Naive thymus-derived CD8-positive, alpha-beta T cell (primary cell): ENCODE results near the gene SCGB1C1. TPM values are rescaled to one million over a fixed set of nuclear protein-coding genes. Genes with fewer than 3 reads are reported as not detected.
A peak's percentile ranks its signal among the peaks of the same experiment; 100 is the strongest.
"Not testable (repeated sequence)": the region's sequence is repeated elsewhere in the genome, so short reads cannot be mapped to it uniquely, and the experiment has no call there.

Source experiments
- ATAC-seq, 2 donors: fragments of 150-1000 bp; cut with Tn5 transposase in 1 of 2; sonication (Bioruptor Pico), chemical (Tn5 transposase) in 1 of 2; 1 replicate in 1 of 2; 2 replicates in 1 of 2; pipeline ENCODE4 v1.10.0; 2021; ENCODE audit warnings: mild to moderate bottlenecking in 2 of 2, moderate library complexity in 2 of 2
- POLR2A ChIA-PET: fragments of 350-600 bp; sonication (Branson Sonifier 250); formaldehyde crosslinking; loops from one replicate; lab custom pipeline; 2021; ENCODE audit warnings: antibody characterized with exemption; lab: Charles Lee
- DNase-seq, 10 donors: peaks; one replicate each; pipeline versions ENCODE4 v3.0.0 to v3.0.0-alpha.2; 2020 to 2022
- H3K27ac Mint-ChIP-seq, 10 donors: one replicate each; pipeline ENCODE4 v1.8.0; 2020 to 2022; ENCODE audit warnings: mild to moderate bottlenecking in 10 of 10, mixed read lengths in 10 of 10, moderate library complexity in 4 of 10, inconsistent platforms in 1 of 10
- H3K27me3 Mint-ChIP-seq, 5 donors: one replicate each; pipeline ENCODE4 v1.8.0; 2021 to 2022; ENCODE audit warnings: mixed read lengths in 5 of 5
- H3K36me3 Mint-ChIP-seq, 3 donors: one replicate each; pipeline ENCODE4 v1.8.0; 2020 to 2022; ENCODE audit warnings: mixed read lengths in 3 of 3, mild to moderate bottlenecking in 2 of 3, inconsistent platforms in 1 of 3
- H3K4me1 Mint-ChIP-seq, 4 donors: one replicate each; pipeline ENCODE4 v1.8.0; 2021 to 2022; ENCODE audit warnings: mixed read lengths in 4 of 4
- H3K4me3 Mint-ChIP-seq, 10 donors: one replicate each; pipeline ENCODE4 v1.8.0; 2020 to 2022; ENCODE audit warnings: mild to moderate bottlenecking in 10 of 10, mixed read lengths in 10 of 10, moderate library complexity in 6 of 10, inconsistent platforms in 1 of 10
- H3K9me3 Mint-ChIP-seq, 9 donors: one replicate each; pipeline ENCODE4 v1.8.0; 2020 to 2022; ENCODE audit warnings: mixed read lengths in 9 of 9, mild to moderate bottlenecking in 3 of 9, inconsistent platforms in 1 of 9, moderate library complexity in 1 of 9
- polyA plus RNA-seq, 3 donors: library from polyadenylated mRNA; unstranded; fragments of 300-500 nt; fragmentation: Illumina TruSeq; gene quantifications; one replicate each; pipeline ENCODE4 v1.2.3, GENCODE V29; 2021
- total RNA-seq, 8 experiments: library from RNA in 2 of 8; stranded (reverse) in 2 of 8; gene quantifications; one replicate each; pipeline ENCODE4 v1.2.3 and lab custom pipeline; 2021 to 2026

Gene SCGB1C1
- total RNA-seq, result not detected
- not detected for polyA plus RNA-seq
- 0 reads per million in 6 experiments for total RNA-seq (lab: John Stamatoyannopoulos, UW)

- POLR2A ChIA-PET, H3K27me3 Mint-ChIP-seq, H3K9me3 Mint-ChIP-seq, DNase-seq, H3K4me1 Mint-ChIP-seq, ATAC-seq, H3K36me3 Mint-ChIP-seq: not testable (repeated sequence)
- peak within 1 kb of the TSS in 2 of 10 donors; percentile 18 to 39 for H3K4me3 Mint-ChIP-seq
- H3K27ac Mint-ChIP-seq, result peak within 1 kb of the TSS in 3 of 10 donors; percentile 67 to 87 (median 72)
Measured at GRCh38 chr11:192674-193128, at the start of gene SCGB1C1. SCGB1C1 (plus strand) TSS chr11:193078; CDS start chr11:193100, 22 bp downstream.

- ATAC-seq, H3K4me1 Mint-ChIP-seq, H3K27ac Mint-ChIP-seq, H3K4me3 Mint-ChIP-seq, POLR2A ChIA-PET, H3K36me3 Mint-ChIP-seq, H3K27me3 Mint-ChIP-seq, H3K9me3 Mint-ChIP-seq: not testable (repeated sequence)
- DNase-seq, result peak in 1 of 10 donors; percentile 27
Measured at GRCh38 chr11:180242-180641, 12.6 kb upstream of the SCGB1C1 start.

- not testable (repeated sequence) for ATAC-seq
Measured at GRCh38 chr11:189200-189783, 3.6 kb upstream of the SCGB1C1 start.

GRCh38 chr11:189843-190311 lies 3.0 kb upstream of the SCGB1C1 start:
- H3K27ac Mint-ChIP-seq, POLR2A ChIA-PET, H3K36me3 Mint-ChIP-seq, H3K27me3 Mint-ChIP-seq, H3K9me3 Mint-ChIP-seq, H3K4me3 Mint-ChIP-seq, H3K4me1 Mint-ChIP-seq: not testable (repeated sequence)
- peak; percentile 28 to 66 for ATAC-seq
- DNase-seq, result peak in 6 of 10 donors; percentile 8 to 53 (median 38)

More at GRCh38 chr11:189200-189783, 3.6 kb upstream of the SCGB1C1 start:
- H3K9me3 Mint-ChIP-seq, H3K4me1 Mint-ChIP-seq, H3K27ac Mint-ChIP-seq, H3K36me3 Mint-ChIP-seq, H3K27me3 Mint-ChIP-seq, H3K4me3 Mint-ChIP-seq, POLR2A ChIA-PET: not testable (repeated sequence)
- DNase-seq, result peak in 3 of 10 donors; percentile 0 to 50 (median 15)

- H3K27me3 Mint-ChIP-seq, H3K36me3 Mint-ChIP-seq, H3K4me1 Mint-ChIP-seq, POLR2A ChIA-PET, ATAC-seq, H3K4me3 Mint-ChIP-seq, H3K9me3 Mint-ChIP-seq: not testable (repeated sequence)
- peak in 1 of 10 donors; percentile 8 for DNase-seq
- H3K27ac Mint-ChIP-seq, result peak overlapping the region in 2 of 10 donors; percentile 38 to 48
Measured at GRCh38 chr11:190546-190945, 2.3 kb upstream of the SCGB1C1 start.

- peak overlapping the region in 5 of 10 donors; percentile 44 to 87 (median 72) for H3K27ac Mint-ChIP-seq
- H3K9me3 Mint-ChIP-seq, POLR2A ChIA-PET, H3K4me1 Mint-ChIP-seq, H3K27me3 Mint-ChIP-seq, H3K36me3 Mint-ChIP-seq: not testable (repeated sequence)
- peak overlapping the region in 5 of 10 donors; percentile 18 to 62 (median 37) for H3K4me3 Mint-ChIP-seq
- peak; percentile 68 to 91 for ATAC-seq
- DNase-seq, result peak in 9 of 10 donors; percentile 23 to 80 (median 47)
Measured at GRCh38 chr11:191490-192478, 1.1 kb upstream of the SCGB1C1 start.

- ATAC-seq, result not testable (repeated sequence)
- DNase-seq, result peak in 2 of 10 donors; percentile 15 to 23
Measured at GRCh38 chr11:193481-193880, 603 bp downstream of the SCGB1C1 start.

GRCh38 chr11:196786-197731 lies 4.2 kb downstream of the SCGB1C1 start:
- no peak for ATAC-seq
- Mint-ChIP-seq H3K27me3 (no peaks in the 10 kb centered on the region), H3K4me1 (peaks cover 7 to 12% (median 12%) of the 10 kb centered on the region in 4 donors), H3K36me3 (peaks cover 0 to 3% (median 0%) of the 10 kb centered on the region in 3 donors), H3K4me3 (no peak overlapping the region), H3K27ac (no peak overlapping the region), H3K9me3 (no peaks in the 10 kb centered on the region)
- POLR2A ChIA-PET, result interaction anchor here (1.0 to 1.3 kb wide), 2 partner anchors 10 to 220 kb away, joined by 3 to 7 read pairs; partner anchors contain the start of genes BET1L and RIC8A
- DNase-seq, result peak in 1 of 10 donors; percentile 12

More at GRCh38 chr11:193481-193880, 603 bp downstream of the SCGB1C1 start:
- H3K27me3 Mint-ChIP-seq, H3K4me3 Mint-ChIP-seq, H3K4me1 Mint-ChIP-seq, H3K27ac Mint-ChIP-seq, H3K9me3 Mint-ChIP-seq, POLR2A ChIA-PET, H3K36me3 Mint-ChIP-seq: not testable (repeated sequence)

- peak in 1 of 10 donors; percentile 16 for DNase-seq
- Mint-ChIP-seq H3K9me3 (no peaks in the 10 kb centered on the region), H3K27me3 (no peaks in the 10 kb centered on the region), H3K27ac (peak overlapping the region in 4 of 10 donors; percentile 44 to 53 (median 50)), H3K4me1 (peaks cover 9 to 18% (median 17%) of the 10 kb centered on the region in 4 donors), H3K36me3 (peaks cover 0 to 3% (median 0%) of the 10 kb centered on the region in 3 donors), H3K4me3 (peak overlapping the region in 1 of 10 donors; percentile 59)
- POLR2A ChIA-PET, result interaction anchor here (1.3 to 2.0 kb wide), 2 partner anchors 9 to 10 kb away, joined by 5 to 7 read pairs; partner anchors contain the start of genes BET1L and RIC8A
- no peak for ATAC-seq
Measured at GRCh38 chr11:197741-198235, 4.9 kb downstream of the SCGB1C1 start.

- Mint-ChIP-seq H3K4me3 (no peak overlapping the region), H3K27ac (peak overlapping the region in 3 of 10 donors; percentile 43 to 53 (median 53)), H3K4me1 (peaks cover 14 to 24% (median 22%) of the 10 kb centered on the region in 4 donors), H3K27me3 (no peaks in the 10 kb centered on the region), H3K9me3 (no peaks in the 10 kb centered on the region), H3K36me3 (peaks cover 0 to 4% (median 0%) of the 10 kb centered on the region in 3 donors)
- POLR2A ChIA-PET, result interaction anchor here (2.0 kb wide), 1 partner anchor 9 kb away, joined by 5 read pairs; the partner anchor contains the start of genes BET1L and RIC8A
- no peak for ATAC-seq
- DNase-seq, result no peak
Measured at GRCh38 chr11:198236-198806, 5.4 kb downstream of the SCGB1C1 start.

- Mint-ChIP-seq H3K36me3 (peaks cover 0 to 12% (median 0%) of the 10 kb centered on the region in 3 donors), H3K4me3 (no peak overlapping the region), H3K9me3 (no peaks in the 10 kb centered on the region), H3K27me3 (no peaks in the 10 kb centered on the region), H3K27ac (no peak overlapping the region), H3K4me1 (peaks cover 20 to 31% (median 30%) of the 10 kb centered on the region in 4 donors)
- DNase-seq (no peak), ATAC-seq (no peak)
- POLR2A ChIA-PET, result interaction anchor here (0.6 to 2.0 kb wide), 2 partner anchors 9 to 250 kb away, joined by 3 to 5 read pairs; partner anchors contain the start of genes BET1L and RIC8A
Measured at GRCh38 chr11:199004-199581, 6.2 kb downstream of the SCGB1C1 start.
